Uterus (tissue), 2 donors: ENCODE results near the gene DCTN3.

ENCODE experiments used
- CTCF ChIP-seq, 4 experiments: fragments of 200-600 bp in 2 of 4; fragments of 450-650 bp in 2 of 4; sonication (generic) in 2 of 4; IDR thresholded peaks; one replicate each; pipeline ENCODE4 v1.5.1; 2016 to 2019; ENCODE audit warnings: antibody characterized with exemption in 4 of 4, mild to moderate bottlenecking in 2 of 4, moderate library complexity in 1 of 4
- POLR2A ChIP-seq, 2 donors: fragments of 450-650 bp; IDR thresholded peaks; one replicate each; pipeline ENCODE4 v1.6.1; 2016; ENCODE audit warnings: antibody characterized with exemption in 2 of 2, mild to moderate bottlenecking in 1 of 2, moderate library complexity in 1 of 2

DNA sequence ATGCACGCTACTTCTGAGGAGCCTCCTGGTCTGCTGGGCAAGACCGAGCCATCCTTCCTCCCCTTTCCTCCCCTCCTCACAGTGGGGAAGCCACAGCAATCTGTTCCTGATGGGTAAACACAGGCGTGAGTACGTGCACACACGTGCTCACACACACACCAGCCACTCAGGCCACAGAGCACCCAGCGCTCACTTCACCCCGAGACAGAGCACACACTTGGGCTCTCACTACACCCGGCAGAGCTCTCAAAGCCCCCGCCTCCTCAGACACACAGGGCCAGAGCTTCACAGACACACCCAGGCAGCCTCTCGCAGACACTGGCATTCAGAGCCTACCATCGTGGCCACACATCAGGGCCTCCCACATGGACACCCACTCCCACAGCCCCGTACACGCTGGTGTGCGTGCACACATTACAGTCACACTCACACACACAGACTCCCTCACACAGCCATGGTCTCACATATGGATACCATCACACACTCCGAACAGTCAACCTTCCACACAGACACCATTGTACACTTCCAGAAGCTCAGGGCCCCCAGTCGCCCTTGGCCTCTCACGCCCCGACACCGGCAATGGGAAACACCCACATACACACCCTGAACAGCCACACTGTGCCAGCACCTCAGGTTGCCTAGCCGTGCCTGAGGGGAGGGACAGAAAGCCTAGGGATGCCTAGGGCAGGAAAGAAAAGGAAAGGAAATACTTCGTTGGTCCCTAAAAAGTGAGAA, 44.3 kb downstream of the DCTN3 start:
- TF ChIP-seq CTCF (IDR thresholded peaks at IDR 0.05) (no peak), POLR2A (IDR thresholded peaks at IDR 0.05) (no peak)
